SK-N-SH (cell line): Measurements from ENCODE around the gene MYO10.

ENCODE experiments used
- CTCF ChIP-seq: fragments of 200-600 bp; sonication (generic); IDR thresholded peaks from 2 replicates; pipeline ENCODE4 v1.6.1; 2017; ENCODE audit warnings: antibody characterized with exemption, mild to moderate bottlenecking, moderate library complexity
- POLR2AphosphoS5 ChIP-seq: IDR thresholded peaks from 2 replicates; pipeline ENCODE4 v1.6.1; 2012; ENCODE audit warnings: low read depth, low read length
- SMC3 ChIP-seq: IDR thresholded peaks from 2 replicates; pipeline ENCODE4 v1.6.1; 2012; ENCODE audit warnings: low read depth, low read length, improper control_type of control experiment
- TF ChIP-seq, protein P1 (sequence below): IDR thresholded peaks from 2 replicates; pipeline ENCODE4 v1.4.0; 2012; ENCODE audit warnings: low read depth, borderline replicate concordance

DNA sequence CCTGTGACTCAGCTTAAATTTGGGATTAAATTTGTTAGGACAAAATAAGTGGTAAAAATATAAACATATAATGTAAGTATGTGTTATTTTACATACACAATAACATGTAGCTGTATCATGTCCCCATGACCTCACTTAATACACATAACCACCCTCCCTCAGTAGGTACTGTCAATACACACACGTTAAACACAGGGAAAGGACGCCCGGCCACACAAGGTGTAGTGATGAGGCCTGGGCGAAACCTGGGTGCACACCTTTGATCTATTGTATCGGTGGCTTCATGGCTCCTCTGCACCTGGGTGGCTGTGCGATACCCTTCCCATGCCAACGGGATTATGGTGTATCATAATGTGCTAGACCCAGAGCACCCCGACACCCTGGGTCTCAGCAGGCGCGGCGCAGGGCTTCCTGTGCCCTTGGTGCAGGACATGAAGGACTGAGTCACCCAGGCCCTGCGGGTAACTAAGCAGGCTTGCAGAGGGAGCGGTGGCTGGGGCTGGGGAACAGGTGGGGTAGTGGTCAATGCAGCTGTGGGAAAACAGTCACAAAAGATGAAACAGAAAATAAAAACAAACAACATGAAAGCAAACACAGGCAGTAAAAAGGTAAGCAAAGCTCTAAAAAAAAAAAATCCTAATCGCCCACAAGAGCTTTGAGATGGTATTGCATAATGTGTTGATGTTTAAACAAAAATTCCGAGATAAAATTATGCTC lies 191.8 kb downstream of the MYO10 start:
- no peak for TF ChIP-seq CTCF
- TF ChIP-seq SMC3: no peak
- TF ChIP-seq, protein P1, sequence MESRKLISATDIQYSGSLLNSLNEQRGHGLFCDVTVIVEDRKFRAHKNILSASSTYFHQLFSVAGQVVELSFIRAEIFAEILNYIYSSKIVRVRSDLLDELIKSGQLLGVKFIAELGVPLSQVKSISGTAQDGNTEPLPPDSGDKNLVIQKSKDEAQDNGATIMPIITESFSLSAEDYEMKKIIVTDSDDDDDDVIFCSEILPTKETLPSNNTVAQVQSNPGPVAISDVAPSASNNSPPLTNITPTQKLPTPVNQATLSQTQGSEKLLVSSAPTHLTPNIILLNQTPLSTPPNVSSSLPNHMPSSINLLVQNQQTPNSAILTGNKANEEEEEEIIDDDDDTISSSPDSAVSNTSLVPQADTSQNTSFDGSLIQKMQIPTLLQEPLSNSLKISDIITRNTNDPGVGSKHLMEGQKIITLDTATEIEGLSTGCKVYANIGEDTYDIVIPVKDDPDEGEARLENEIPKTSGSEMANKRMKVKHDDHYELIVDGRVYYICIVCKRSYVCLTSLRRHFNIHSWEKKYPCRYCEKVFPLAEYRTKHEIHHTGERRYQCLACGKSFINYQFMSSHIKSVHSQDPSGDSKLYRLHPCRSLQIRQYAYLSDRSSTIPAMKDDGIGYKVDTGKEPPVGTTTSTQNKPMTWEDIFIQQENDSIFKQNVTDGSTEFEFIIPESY: no peak
- TF ChIP-seq POLR2AphosphoS5: no peak
